Fibroblast of the aortic adventitia (primary cell): Measurements from ENCODE around the gene PDZD2. TPM values are rescaled to one million over a fixed set of nuclear protein-coding genes. Genes with fewer than 3 reads are reported as not detected.

Experiments used
- DNase-seq: peaks from one replicate; pipeline ENCODE4 v3.0.0-alpha.2; 2010; ENCODE audit warnings: low read depth
- H3K4me3 ChIP-seq: 2 replicates; pipeline ENCODE4 v1.5.1; 2011; ENCODE audit warnings: low read depth, mild to moderate bottlenecking, control low read depth, low read length, moderate library complexity
- CTCF ChIP-seq: IDR thresholded peaks from 2 replicates; pipeline ENCODE4 v1.5.1; 2011; ENCODE audit warnings: mild to moderate bottlenecking, low read length, control low read depth, inconsistent platforms; ENCODE audit not compliant: insufficient read depth
- total RNA-seq: library from RNA; depleted of rRNA; stranded (reverse); fragments of >200 nt; gene quantifications from 2 replicates; pipeline ENCODE4 v1.2.3, GENCODE V29; 2012; ENCODE audit warnings: low replicate concordance

The PDZD2 gene
- total RNA-seq, 1 donor, result under 0.01 TPM

- no peak for TF ChIP-seq CTCF
- H3K4me3 ChIP-seq, result no peak overlapping the region
- no peak for DNase-seq
Observed at GRCh38 chr5:32058997-32059396, 420.1 kb downstream of the PDZD2 start.

GRCh38 chr5:32059761-32060530, 421.0 kb downstream of the PDZD2 start:
- TF ChIP-seq CTCF, result no peak
- DNase-seq, result no peak
- no peak overlapping the region for H3K4me3 ChIP-seq

GRCh38 chr5:32061236-32061635, 422.3 kb downstream of the PDZD2 start:
- no peak overlapping the region for H3K4me3 ChIP-seq
- DNase-seq, result no peak
- no peak for TF ChIP-seq CTCF

GRCh38 chr5:32066448-32066847, 427.5 kb downstream of the PDZD2 start:
- TF ChIP-seq CTCF, result no peak
- DNase-seq, result no peak
- no peak overlapping the region for H3K4me3 ChIP-seq

- TF ChIP-seq CTCF, result no peak
Observed at GRCh38 chr5:32067774-32068470, 429.0 kb downstream of the PDZD2 start.

GRCh38 chr5:32068561-32068960, 429.6 kb downstream of the PDZD2 start:
- no peak overlapping the region for H3K4me3 ChIP-seq
- no peak for DNase-seq
- TF ChIP-seq CTCF, result no peak

More at GRCh38 chr5:32067774-32068470, 429.0 kb downstream of the PDZD2 start:
- DNase-seq, result no peak
- H3K4me3 ChIP-seq, result no peak overlapping the region
